ENCODE measurements around the gene TFAP2A. TPM values are rescaled to one million over a fixed set of nuclear protein-coding genes. Genes with fewer than 3 reads are reported as not detected.

TFAP2A gene
- total RNA-seq, 4 donors from 2014 or later, result 0.21 TPM; not detected in 2

DNA sequence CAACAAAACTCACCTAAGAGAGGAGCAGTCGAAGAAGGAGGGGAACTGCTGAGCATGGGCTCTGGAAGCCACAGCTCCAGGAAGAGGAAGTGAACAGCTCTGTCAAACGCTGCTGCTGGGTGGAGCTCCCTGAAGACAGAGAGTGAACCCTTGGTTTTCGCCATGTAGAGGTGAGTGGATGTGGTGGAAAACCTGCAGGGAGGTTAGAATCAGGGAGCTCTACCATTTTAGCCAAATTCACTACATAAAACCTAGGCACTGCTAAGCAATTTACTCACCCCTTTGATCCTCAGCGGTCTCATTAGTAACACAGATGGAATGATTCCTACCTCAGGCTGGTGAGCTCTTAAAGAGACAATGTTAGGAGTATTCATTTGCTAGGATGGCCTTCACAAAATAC lies 19.4 kb upstream of the TFAP2A start:
- H3K27me3 ChIP-seq, result no peaks in the 10 kb centered on the region
- no peak for TF ChIP-seq POLR2A (IDR thresholded peaks at IDR 0.05)
- TF ChIP-seq, protein P1, sequence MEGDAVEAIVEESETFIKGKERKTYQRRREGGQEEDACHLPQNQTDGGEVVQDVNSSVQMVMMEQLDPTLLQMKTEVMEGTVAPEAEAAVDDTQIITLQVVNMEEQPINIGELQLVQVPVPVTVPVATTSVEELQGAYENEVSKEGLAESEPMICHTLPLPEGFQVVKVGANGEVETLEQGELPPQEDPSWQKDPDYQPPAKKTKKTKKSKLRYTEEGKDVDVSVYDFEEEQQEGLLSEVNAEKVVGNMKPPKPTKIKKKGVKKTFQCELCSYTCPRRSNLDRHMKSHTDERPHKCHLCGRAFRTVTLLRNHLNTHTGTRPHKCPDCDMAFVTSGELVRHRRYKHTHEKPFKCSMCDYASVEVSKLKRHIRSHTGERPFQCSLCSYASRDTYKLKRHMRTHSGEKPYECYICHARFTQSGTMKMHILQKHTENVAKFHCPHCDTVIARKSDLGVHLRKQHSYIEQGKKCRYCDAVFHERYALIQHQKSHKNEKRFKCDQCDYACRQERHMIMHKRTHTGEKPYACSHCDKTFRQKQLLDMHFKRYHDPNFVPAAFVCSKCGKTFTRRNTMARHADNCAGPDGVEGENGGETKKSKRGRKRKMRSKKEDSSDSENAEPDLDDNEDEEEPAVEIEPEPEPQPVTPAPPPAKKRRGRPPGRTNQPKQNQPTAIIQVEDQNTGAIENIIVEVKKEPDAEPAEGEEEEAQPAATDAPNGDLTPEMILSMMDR (IDR thresholded peaks at IDR 0.05), result no peak
- intact Hi-C loops (cut with DNase I; ENCODE audit: low total_unique reads), result no loop called here

GRCh38 chr6:10433322-10433721 lies 18.4 kb upstream of the TFAP2A start:
- Histone ChIP-seq H3K27me3 (peaks cover 0 to 5% of the 10 kb centered on the region in 2 donors), H3K4me1 (no peaks in the 10 kb centered on the region), H3K4me3 (no peak overlapping the region), H3K9me3 (no peaks in the 10 kb centered on the region), H3K27ac (no peak overlapping the region), H3K36me3 (no peaks in the 10 kb centered on the region)
- intact Hi-C loops (cut with DNase I; ENCODE audit: low total_unique reads), result no loop called here
- no peak for TF ChIP-seq POLR2A (IDR thresholded peaks at IDR 0.05)
- TF ChIP-seq, protein P1 (IDR thresholded peaks at IDR 0.05), result no peak
- no peak for DNase-seq

More for the DNA sequence above, 19.4 kb upstream of the TFAP2A start:
- Histone ChIP-seq H3K4me3 (no peak overlapping the region), H3K9me3 (no peaks in the 10 kb centered on the region), H3K27ac (no peak overlapping the region), H3K4me1 (no peaks in the 10 kb centered on the region), H3K36me3 (no peaks in the 10 kb centered on the region)
- DNase-seq, result no peak

DNA sequence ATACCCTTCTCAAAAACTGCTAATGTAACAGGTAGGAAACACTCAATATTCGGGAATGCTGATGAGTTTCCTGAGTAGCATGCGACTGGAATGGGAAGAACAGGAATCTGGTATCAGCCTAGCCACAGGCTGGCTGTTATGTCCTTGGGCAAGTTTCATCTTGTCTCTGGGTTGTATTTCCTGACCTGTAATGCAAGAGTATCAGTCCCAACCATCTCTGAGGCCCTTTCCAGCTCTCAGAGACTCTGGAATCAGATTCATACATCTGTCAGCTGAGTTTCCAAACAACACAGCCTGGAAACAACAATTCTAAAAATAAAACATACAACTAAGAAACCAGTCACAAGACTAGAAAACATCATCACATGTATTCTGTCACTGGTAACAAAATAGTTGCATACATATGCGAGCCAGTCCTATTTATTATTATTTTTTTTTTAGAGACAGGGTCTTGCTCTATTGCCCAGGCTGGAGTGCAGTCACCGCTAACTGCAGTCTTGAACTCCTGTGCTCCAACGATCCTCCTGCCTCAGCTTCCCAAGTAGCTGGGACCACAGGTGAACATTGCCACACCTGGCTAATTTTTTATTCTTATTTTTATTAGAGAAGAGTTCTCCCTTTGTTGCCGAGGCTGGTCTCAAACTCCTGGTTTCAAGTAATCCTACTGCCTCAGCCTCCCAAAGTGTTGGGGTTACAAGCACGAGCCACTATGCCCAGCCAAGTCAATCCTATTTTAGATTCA lies 16.7 kb upstream of the TFAP2A start:
- Histone ChIP-seq H3K36me3 (no peaks in the 10 kb centered on the region), H3K9me3 (no peaks in the 10 kb centered on the region), H3K4me3 (no peak overlapping the region), H3K4me1 (no peaks in the 10 kb centered on the region), H3K27me3 (peaks cover 0 to 9% of the 10 kb centered on the region in 2 donors), H3K27ac (no peak overlapping the region)
- TF ChIP-seq, protein P1 (IDR thresholded peaks at IDR 0.05), result no peak
- no peak for TF ChIP-seq POLR2A (IDR thresholded peaks at IDR 0.05)
- no peak for DNase-seq
- intact Hi-C loops (cut with DNase I; ENCODE audit: low total_unique reads), result no loop called here

DNA sequence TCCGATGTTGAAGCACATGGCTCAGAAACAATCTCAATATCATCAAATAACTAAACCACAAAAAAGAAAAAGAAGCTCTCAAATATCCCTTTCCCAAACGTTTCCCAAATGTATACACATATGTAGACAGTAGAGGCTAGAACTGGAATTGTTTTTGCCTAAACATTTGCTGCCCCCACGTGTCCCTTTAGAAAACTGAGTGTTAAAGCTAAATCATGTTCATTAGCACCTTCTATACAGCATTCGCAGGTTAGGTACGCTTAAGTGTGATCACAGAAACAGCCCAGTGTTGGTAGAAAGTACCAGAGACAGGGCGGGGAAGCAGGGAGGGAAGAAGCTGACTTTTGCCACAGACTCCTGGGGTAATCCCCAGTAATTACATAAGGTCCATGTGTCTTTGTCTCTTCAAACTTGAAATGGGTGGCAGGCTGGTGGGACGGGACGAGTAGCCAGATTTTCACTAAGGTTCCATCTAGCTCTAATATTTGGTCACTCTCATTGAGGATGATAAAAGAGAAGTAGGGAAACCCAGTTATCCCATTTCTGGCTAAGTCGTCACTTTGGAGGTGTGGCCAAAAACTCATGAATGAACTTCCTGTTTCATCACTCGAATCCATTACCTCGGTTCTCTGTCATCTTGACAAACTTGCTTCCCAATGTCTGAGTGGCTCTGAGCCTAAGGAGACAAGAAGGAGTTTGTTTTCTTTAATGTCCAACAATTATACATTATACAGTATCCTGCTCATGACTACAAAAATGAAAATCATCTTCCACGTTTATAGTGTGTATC lies 15.0 kb upstream of the TFAP2A start:
- no peaks in the 10 kb centered on the region for H3K9me3 ChIP-seq
- intact Hi-C loops (cut with DNase I; ENCODE audit: low total_unique reads), result no loop called here
- no peak overlapping the region for H3K4me3 ChIP-seq
- H3K27ac ChIP-seq, result no peak overlapping the region
- H3K4me1 ChIP-seq, result peaks cover 0 to 6% of the 10 kb centered on the region in 2 donors
- DNase-seq, result no peak
- H3K36me3 ChIP-seq, result no peaks in the 10 kb centered on the region
- peaks cover 0 to 13% of the 10 kb centered on the region in 2 donors for H3K27me3 ChIP-seq
- no peak for TF ChIP-seq POLR2A (IDR thresholded peaks at IDR 0.05)
- TF ChIP-seq, protein P1 (IDR thresholded peaks at IDR 0.05), result peak; percentile 12 to 55 (median 32)

- peaks cover 0 to 6% of the 10 kb centered on the region in 2 donors for H3K4me1 ChIP-seq
- H3K4me3 ChIP-seq, result peak overlapping the region in 1 of 2 donors; percentile 30
- H3K27me3 ChIP-seq, result peaks cover 0 to 39% of the 10 kb centered on the region in 2 donors
- H3K9me3 ChIP-seq, result no peaks in the 10 kb centered on the region
- no peaks in the 10 kb centered on the region for H3K36me3 ChIP-seq
- no peak for TF ChIP-seq POLR2A (IDR thresholded peaks at IDR 0.05)
- TF ChIP-seq, protein P1 (IDR thresholded peaks at IDR 0.05), result no peak
- intact Hi-C loops (cut with DNase I; ENCODE audit: low total_unique reads), result no loop called here
- no peak overlapping the region for H3K27ac ChIP-seq
- DNase-seq, result no peak
Observed at GRCh38 chr6:10426781-10427279, 12.0 kb upstream of the TFAP2A start.

All from uterus (tissue), 4 donors.